Activated T-cell treated with anti-CD3 and anti-CD28 coated beads, Interleukin-2, amount 50 U/mL, for 1 hour (primary cell): ENCODE data around the gene RAB26.
A peak's percentile ranks its signal among the peaks of the same experiment; 100 is the strongest.
"Not testable (repeated sequence)": the region's sequence is repeated elsewhere in the genome, so short reads cannot be mapped to it uniquely, and the experiment has no call there.

Experiments used
- DNase-seq: peaks from one replicate; pipeline ENCODE4 v3.0.0-alpha.2; 2020

The RAB26 gene

DNA sequence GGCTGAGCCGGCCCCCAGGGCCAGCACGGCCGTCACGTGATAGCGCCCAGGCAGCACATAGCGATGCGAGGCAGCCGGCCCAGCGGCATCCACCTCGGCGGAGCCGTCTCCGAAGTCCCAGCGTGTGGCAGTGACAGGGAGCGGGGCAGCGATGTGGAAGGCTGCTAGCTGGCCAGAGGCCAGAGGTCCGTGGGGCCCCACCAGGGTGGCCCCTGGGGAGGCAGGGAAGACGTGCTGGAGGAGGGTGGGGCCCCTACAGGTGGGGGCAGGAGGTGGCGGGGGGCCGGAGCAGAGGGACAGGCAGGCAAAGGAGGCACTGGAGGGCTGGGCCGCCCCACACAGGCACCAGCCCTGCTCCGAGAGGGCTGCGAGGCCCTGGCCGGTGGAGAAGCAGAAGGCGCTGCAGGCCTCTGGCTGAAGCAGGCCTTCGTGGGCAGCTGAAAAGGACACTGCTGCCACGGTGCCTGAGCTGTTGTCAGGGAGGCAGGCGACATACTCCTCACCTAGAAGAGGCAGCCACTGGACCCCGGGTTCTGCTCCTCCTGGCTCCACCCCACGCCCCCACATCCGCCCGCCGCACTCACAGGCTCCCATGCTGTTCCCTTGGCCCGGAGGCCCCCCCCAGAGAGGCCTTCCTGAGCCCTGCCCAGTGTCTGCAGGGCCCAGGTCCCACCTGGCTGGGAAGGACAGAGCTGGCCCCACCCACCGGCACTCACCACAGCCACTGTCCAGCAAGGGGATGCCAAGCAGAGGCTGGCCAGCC, 30.3 kb upstream of the RAB26 start:
- DNase-seq, result not testable (repeated sequence)

- DNase-seq, result not testable (repeated sequence)
These were observed 27.1 kb upstream of the RAB26 start for GRCh38 chr16:2121325-2121724.

DNA sequence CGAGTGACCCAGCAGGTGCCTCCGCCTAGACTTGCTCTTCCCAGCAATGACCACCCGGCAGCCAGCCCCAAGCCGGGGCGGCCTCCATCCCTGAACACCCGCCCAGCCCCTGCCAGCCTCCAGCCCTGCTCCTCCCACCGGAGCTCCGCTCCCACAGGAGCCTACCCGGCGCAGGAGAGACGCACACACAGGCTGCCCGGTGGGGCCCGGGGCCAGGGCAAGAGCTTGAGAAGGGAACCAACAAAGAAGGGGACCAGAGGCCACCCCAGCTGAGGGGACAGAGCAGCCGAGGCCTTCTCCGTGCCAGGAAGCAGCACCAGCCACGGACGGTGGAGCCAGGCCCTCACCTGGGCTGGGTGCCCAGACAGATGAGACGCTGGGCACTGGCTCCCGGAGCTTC, 26.6 kb upstream of the RAB26 start:
- DNase-seq, result no peak

DNA sequence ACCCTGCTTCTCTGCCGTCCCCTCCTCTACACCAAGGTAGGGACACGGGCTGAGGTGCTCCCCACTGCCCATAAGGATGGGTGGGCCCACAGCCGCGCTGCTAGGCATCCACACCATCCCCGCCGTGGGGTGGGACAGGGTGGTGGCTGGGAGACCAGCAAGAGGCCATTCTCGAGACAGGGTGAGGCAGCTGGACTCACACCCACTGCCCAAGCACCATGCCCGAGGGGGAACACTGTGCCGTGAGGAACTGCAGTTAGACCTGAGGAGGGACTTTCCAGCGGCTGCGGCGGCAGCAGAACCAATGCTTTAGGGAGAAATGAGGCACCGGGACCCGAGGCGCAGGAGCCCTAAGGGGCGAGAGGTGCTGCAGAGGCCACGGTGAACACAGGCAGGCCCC, 26.0 kb upstream of the RAB26 start:
- no peak for DNase-seq

- not testable (repeated sequence) for DNase-seq
These were observed 25.3 kb upstream of the RAB26 start for GRCh38 chr16:2122934-2123683.

DNA sequence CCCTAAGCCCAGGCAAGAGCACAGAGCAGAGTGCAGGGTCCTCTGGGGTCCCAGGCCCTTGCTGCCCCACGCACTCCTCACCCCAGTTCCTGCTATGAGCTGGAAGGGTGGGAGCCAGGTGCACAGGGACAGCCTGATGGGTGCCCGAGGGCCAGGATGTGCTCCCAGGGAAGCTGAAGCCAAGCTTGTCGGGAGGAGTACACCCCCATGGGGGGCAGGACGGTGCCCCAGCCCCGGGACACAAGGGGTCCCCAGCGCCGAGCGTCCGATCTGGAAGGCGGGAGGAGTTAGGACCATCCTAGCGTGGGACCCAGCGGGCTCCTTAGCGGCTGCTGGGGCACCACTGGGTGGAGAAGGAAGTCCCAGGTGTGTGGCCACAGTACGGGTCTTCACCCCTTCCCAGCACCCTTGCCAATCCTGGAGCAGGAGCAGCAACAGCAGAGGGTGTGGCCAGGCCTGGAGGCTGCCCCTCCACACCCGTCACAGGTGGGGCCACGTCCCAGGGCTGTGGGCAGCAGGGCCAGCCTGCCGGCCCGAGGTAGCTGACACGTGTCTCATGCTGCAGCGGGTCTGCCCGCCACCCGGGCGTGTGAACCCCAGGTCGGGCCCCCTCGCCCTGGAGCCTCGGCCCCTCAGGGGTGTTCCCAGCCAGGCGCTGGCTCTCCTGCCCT, 24.6 kb upstream of the RAB26 start:
- DNase-seq, result not testable (repeated sequence)

- DNase-seq, result not testable (repeated sequence)
These were observed 24.1 kb upstream of the RAB26 start for GRCh38 chr16:2124377-2124693.

- not testable (repeated sequence) for DNase-seq
These were observed 23.6 kb upstream of the RAB26 start for GRCh38 chr16:2124694-2125444.

DNA sequence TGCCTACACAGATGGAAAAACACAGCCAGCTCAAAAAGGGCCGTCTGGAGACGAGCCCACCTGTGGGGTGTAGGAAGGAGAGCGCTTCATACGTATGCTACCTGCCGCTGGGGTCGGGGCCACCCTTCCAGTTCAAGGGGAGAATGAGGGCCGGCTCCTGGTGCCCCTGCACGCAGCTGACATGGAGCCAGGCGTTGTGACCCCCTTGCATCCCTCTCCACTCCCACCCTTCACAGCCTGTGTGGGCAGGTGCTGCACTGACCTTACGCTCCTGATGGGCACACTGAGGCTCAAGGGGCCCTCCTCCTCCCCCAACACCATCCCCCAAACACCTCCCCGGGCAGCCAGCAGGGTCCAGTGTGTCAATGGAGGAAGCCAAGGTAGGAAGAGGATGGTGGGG, 22.8 kb upstream of the RAB26 start:
- DNase-seq, result not testable (repeated sequence)

- not testable (repeated sequence) for DNase-seq
These were observed 22.2 kb upstream of the RAB26 start for GRCh38 chr16:2126161-2126743.

GRCh38 chr16:2126928-2127556, 21.4 kb upstream of the RAB26 start:
- not testable (repeated sequence) for DNase-seq

GRCh38 chr16:2127630-2128280, 20.7 kb upstream of the RAB26 start:
- DNase-seq, result not testable (repeated sequence)

DNA sequence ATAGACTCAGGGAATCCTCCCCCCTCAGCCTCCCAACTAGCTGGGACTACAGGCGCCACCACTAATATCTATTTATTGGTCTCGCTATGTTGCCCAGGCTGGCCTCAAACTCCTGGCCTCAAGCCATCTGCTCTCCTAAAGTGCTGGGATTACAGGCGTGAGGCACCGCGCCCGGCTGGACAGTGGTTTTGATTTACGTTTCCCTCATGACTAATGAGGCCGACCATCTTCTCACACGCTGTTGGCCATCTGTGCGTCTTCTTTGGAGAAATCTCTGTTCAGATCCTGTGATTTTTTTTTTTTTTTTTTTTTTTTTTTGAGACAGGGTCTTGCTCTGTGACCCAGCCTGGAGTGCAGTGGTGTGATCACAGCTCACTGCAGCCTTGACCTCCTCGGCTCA, 19.2 kb upstream of the RAB26 start:
- DNase-seq, result not testable (repeated sequence)

DNA sequence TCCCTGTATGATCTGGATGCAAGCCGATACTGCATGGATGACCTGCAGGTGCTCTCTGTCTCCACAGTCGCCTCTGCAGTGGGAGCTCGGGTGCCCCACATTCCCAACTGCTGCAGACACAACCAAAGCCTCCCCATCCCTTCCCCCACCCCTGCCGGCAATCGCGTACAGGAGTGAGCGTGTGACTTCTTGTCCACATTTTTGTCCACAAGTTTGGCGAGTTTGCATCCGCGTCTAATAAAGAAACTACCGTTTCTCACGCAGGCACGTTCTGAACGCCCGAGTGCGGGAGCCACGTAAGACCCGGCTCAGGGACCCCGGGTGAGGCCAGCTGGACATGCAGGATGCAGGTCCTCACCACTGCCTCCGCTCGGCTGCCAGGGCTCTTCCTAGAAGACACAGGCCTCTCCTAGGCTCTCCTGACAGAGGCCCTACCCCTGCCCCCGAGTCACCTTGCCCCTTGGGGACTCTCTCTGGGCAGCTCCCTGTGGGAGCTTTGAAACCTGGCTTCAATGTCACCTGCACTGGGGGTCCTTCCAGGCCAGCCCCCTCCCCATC, 18.5 kb upstream of the RAB26 start:
- not testable (repeated sequence) for DNase-seq

GRCh38 chr16:2133797-2134196, 14.6 kb upstream of the RAB26 start:
- not testable (repeated sequence) for DNase-seq

GRCh38 chr16:2135071-2135470, 13.4 kb upstream of the RAB26 start:
- DNase-seq, result peak; percentile 43

DNA sequence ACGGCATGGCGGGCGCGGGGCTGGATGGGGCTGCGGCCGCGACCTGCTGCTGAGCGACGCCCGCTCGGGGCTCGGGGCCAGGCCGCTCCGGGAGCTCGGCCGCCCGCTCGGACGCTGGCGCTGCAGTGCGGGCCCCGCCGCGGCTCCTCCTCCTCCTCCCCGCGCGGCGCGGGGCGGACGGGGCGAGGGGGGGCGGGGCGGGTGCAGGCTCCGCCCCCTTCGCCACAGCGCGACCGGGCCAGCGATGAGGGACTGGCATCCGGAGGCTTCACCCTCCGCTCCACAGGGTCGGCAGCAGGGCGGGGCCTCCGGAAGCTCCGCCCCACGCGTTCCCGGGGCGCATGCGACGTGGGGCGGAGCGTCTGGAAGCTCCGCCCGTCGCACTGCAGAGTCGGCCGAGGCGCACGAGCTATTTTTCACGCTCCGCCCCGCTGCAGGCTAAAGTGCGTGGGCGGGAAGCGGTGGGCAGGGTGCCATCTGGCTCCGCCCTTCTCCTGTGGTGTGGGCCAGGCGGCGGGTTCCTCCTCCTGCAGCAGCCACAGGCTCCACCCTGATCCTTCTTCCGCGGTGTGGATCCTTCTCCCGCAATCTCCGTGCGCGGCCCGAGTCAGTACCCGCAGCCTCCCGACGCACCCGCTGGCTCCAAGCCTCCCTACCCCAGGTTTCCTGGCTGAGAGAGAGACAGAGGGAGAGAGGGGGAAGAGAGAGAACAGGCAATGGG, 12.5 kb upstream of the RAB26 start, which contains the start of gene PKD1:
Gene PKD1, minus strand, starts transcription at position 129 of the 721 bp plus-strand sequence. CDS start 209 bp downstream, outside the sequence.
- peak; percentile 99 for DNase-seq

- no peak for DNase-seq
These were observed 5.2 kb upstream of the RAB26 start for GRCh38 chr16:2142942-2143877.

DNA sequence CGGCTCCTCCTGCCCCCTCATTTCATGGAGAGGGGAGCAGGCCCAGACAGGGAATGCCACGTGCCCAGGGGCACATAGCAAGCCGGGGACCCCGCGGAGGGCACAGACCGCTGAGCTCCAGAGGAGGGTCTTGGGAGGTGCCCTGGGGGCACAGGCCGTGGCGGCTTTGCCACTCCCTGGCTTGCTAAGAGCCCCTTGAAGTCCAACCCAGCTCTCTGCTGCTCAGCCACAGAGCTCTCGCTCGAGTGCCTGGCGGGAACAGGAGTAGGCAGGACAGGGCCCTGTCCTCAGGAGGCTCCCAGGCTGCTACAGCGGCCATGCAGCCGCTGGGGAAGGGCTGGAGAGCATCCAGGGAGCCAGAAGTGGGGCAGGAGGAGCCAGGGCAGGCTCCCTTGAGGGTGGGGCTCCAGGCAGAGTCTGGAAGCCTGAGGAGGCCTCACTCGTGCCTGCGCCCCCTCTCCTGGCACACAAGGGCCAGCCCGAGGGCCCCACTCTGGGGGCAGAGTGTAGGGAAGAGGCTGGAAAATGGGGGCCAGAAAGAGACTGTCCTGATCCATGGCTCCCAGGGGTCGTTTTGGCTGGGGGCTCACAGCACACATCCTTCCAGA, 4.4 kb upstream of the RAB26 start:
- DNase-seq, result no peak
